Muscle layer of duodenum (tissue), 2 donors: ENCODE results near the gene CST6.
A peak's percentile ranks its signal among the peaks of the same experiment; 100 is the strongest.

Experiments used
- H3K27ac ChIP-seq: one replicate; pipeline ENCODE4 v1.7.0; 2013; ENCODE audit warnings: mild to moderate bottlenecking, low read length
- H3K27me3 ChIP-seq: one replicate; pipeline ENCODE4 v1.7.0; 2013; ENCODE audit warnings: low read depth, mild to moderate bottlenecking, control low read depth, low read length
- H3K36me3 ChIP-seq, 2 donors: one replicate each; pipeline ENCODE4 v1.7.0; 2013; ENCODE audit warnings: low read length in 2 of 2, control low read depth in 1 of 2, mild to moderate bottlenecking in 1 of 2; ENCODE audit not compliant: insufficient read depth in 2 of 2, control insufficient read depth in 1 of 2
- H3K4me1 ChIP-seq, 2 donors: one replicate each; pipeline ENCODE4 v1.7.0; 2013; ENCODE audit warnings: low read length in 2 of 2, mild to moderate bottlenecking in 2 of 2, control low read depth in 1 of 2, moderate library complexity in 1 of 2; ENCODE audit not compliant: insufficient read depth in 2 of 2, control insufficient read depth in 1 of 2
- H3K4me3 ChIP-seq, 2 donors: one replicate each; pipeline ENCODE4 v1.7.0; 2013; ENCODE audit warnings: low read length in 2 of 2, low read depth in 1 of 2, mild to moderate bottlenecking in 1 of 2
- H3K9me3 ChIP-seq, 2 donors: one replicate each; pipeline ENCODE4 v1.7.0; 2013; ENCODE audit warnings: low read length in 2 of 2, control low read depth in 1 of 2, mild to moderate bottlenecking in 1 of 2; ENCODE audit not compliant: control insufficient read depth in 1 of 2
- donor health status: healthy.

CST6 gene

GRCh38 chr11:66051371-66051765 lies 39.6 kb downstream of the CST6 start:
- Histone ChIP-seq H3K4me1 (peaks cover 13 to 22% of the 10 kb centered on the region in 2 donors), H3K27me3 (peaks cover 3% of the 10 kb centered on the region), H3K4me3 (peak overlapping the region; percentile 80 to 100), H3K36me3 (peaks cover 17 to 18% of the 10 kb centered on the region in 2 donors), H3K27ac (peak overlapping the region; percentile 86), H3K9me3 (no peaks in the 10 kb centered on the region)

GRCh38 chr11:66051766-66052663 lies 40.2 kb downstream of the CST6 start, which contains the start of gene SF3B2:
Gene SF3B2 (plus strand): TSS chr11:66052364. CDS start chr11:66052385, 21 bp downstream.
- Histone ChIP-seq H3K9me3 (no peaks in the 10 kb centered on the region), H3K27me3 (peaks cover 3% of the 10 kb centered on the region), H3K27ac (peak within 1 kb of the TSS; percentile 86), H3K36me3 (peaks cover 24% of the 10 kb centered on the region in 2 donors), H3K4me3 (peak within 1 kb of the TSS; percentile 80 to 100), H3K4me1 (peaks cover 13 to 22% of the 10 kb centered on the region in 2 donors)

DNA sequence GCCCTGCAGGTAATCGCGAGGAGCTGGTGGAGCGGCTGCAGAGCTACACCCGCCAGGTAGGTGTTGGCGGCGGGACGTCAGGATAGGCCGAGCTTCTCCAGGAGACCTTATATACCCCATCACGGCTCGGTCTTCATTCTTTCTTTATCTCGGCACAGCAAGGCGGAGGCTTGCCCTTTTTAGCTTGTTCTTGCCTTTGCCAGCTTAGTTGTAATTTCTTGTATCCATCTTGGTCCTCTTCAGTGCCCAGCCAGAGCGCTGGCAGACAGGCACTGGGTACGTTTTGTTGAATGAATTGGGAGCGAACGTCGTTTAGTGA lies 40.8 kb downstream of the CST6 start:
- Histone ChIP-seq H3K36me3 (peaks cover 30% of the 10 kb centered on the region in 2 donors), H3K4me3 (peak overlapping the region; percentile 80 to 100), H3K9me3 (no peaks in the 10 kb centered on the region), H3K27me3 (peaks cover 3% of the 10 kb centered on the region), H3K27ac (peak overlapping the region; percentile 85), H3K4me1 (peaks cover 13 to 22% of the 10 kb centered on the region in 2 donors)

DNA sequence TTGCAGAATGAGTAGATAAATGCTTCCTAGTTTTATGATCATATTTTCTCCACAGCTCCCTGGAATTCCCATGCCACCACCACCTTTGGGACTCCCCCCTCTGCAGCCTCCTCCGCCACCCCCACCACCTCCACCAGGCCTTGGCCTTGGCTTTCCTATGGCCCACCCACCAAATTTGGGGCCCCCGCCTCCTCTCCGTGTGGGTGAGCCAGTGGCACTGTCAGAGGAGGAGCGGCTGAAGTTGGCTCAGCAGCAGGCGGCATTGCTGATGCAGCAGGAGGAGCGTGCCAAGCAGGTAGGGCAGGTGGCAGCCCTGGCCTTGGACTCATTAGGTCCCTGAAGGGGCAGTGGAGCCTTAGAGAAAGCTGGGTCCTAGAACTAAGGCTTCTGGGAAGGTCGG lies 43.2 kb downstream of the CST6 start:
- no peaks in the 10 kb centered on the region for H3K9me3 ChIP-seq
- peaks cover 52 to 53% of the 10 kb centered on the region in 2 donors for H3K36me3 ChIP-seq
- H3K27me3 ChIP-seq, result no peaks in the 10 kb centered on the region
- no peak overlapping the region for H3K4me3 ChIP-seq
- peaks cover 13 to 14% of the 10 kb centered on the region in 2 donors for H3K4me1 ChIP-seq
- H3K27ac ChIP-seq, result no peak overlapping the region

DNA sequence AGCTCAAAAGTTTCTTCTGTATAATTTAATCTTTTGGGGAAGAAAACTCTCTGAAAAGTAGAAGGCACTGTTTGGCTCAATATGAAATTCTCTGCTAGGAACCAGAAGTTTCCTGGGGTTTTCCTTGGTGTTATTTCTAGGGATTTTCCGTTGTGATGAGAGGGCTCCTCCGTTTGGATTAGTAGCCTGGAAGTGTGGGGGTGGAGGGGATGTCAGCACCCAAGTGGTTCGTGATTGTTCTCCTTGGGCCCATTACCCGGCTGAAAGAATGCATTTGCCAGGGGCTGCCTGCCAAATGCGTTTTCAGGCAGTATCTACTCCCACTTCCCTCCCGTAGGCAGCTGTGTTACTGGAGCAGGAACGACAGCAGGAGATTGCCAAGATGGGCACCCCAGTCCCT lies 44.7 kb downstream of the CST6 start:
- Histone ChIP-seq H3K27ac (no peak overlapping the region), H3K27me3 (no peaks in the 10 kb centered on the region), H3K9me3 (no peaks in the 10 kb centered on the region), H3K4me3 (no peak overlapping the region), H3K36me3 (peaks cover 67% of the 10 kb centered on the region in 2 donors), H3K4me1 (peaks cover 7 to 14% of the 10 kb centered on the region in 2 donors)

DNA sequence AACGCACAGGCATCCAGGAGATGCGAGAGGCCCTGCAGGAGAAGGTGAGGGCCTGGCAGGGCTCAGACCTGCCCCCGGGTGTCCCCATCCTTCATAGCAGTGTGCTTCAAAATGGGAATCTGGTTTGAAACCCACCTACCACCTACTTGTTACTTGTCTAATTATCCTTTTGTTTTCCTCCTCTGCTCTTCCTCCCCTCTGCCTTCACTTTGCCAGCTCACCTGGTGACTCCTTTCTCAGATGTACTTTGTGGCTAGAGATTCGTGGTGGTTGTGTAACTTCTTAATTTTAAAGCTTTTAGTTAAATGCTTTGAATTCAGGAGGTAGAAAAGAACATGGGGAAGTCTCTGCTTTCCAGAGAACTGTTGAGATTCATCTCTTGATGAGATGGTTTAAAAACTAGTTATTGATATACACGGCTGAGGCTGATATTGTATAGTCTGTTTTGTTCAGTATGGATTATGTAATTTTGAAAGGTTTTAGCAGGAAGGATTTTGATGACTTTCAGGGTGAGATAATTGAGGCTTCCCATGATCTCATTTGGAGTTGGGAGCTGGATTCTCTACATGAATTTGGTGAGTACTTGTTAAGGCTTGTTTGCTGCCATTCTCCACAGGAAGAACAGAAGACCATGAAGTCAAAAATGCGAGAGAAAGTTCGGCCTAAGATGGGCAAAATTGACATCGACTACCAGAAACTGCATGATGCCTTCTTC lies 48.3 kb downstream of the CST6 start:
- H3K9me3 ChIP-seq, result no peaks in the 10 kb centered on the region
- no peaks in the 10 kb centered on the region for H3K4me1 ChIP-seq
- H3K36me3 ChIP-seq, result peaks cover 88% of the 10 kb centered on the region in 2 donors
- H3K4me3 ChIP-seq, result no peak overlapping the region
- H3K27ac ChIP-seq, result no peak overlapping the region
- no peaks in the 10 kb centered on the region for H3K27me3 ChIP-seq

DNA sequence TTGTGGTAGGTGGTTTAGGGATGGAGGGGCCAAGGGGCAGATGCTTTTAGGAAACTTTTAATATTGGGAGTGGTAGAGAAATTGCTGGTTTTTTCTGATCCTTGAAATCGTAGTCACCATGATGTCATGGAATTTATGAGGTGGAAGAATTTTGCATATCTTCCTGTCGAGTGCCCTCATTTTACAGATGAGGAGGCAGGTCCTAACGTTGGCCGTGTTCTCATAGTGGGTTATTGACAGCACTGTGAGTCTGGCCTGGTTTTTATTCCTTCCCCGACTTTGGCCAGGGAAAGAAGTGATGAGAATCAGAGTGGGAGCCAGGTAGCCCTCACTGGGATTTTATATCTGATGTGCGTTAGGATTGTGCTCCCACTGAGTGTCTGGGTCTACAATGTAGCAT lies 49.5 kb downstream of the CST6 start:
- H3K27ac ChIP-seq, result no peak overlapping the region
- H3K4me3 ChIP-seq, result no peak overlapping the region
- peaks cover 82 to 86% of the 10 kb centered on the region in 2 donors for H3K36me3 ChIP-seq
- no peaks in the 10 kb centered on the region for H3K9me3 ChIP-seq
- no peaks in the 10 kb centered on the region for H3K4me1 ChIP-seq
- no peaks in the 10 kb centered on the region for H3K27me3 ChIP-seq

- Histone ChIP-seq H3K4me3 (no peak overlapping the region), H3K27me3 (no peaks in the 10 kb centered on the region), H3K36me3 (peaks cover 81 to 87% of the 10 kb centered on the region in 2 donors), H3K27ac (no peak overlapping the region), H3K9me3 (no peaks in the 10 kb centered on the region), H3K4me1 (no peaks in the 10 kb centered on the region)
These were observed 50.6 kb downstream of the CST6 start for GRCh38 chr11:66062408-66062807.
